SK-N-MC (cell line): ENCODE results near the gene ATP2B1.

Source experiments
- FOXP2 ChIP-seq: optimal IDR thresholded peaks from 2 replicates; pipeline ENCODE3; 2011; ENCODE audit warnings: mild to moderate bottlenecking, moderate library complexity; ENCODE audit not compliant: insufficient read depth; ENCODE audit errors: extremely low read length, control extremely low read depth
- POLR2AphosphoS5 ChIP-seq: IDR thresholded peaks from 2 replicates; pipeline ENCODE4 v1.6.1; 2012; ENCODE audit warnings: mild to moderate bottlenecking, low read depth, low read length, borderline replicate concordance

DNA sequence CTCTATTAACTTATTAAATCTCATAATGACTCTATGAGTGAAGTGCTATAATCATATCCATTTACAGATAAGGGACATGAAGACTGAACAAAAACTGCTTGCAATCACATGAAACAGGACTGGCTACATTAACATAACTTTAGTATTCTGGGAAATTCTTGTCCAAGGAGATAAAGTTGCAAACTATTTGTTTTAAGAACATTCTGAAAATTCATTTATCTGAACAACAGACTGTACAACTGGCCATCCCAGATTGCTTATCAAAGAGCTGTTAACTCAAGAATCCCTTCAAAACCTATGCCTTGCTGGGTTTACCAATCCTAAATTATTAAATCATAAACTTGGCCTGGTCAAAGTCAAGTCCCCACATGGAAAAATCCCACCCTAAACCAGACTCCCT, 143.6 kb downstream of the ATP2B1 start:
- TF ChIP-seq POLR2AphosphoS5 = no peak
- TF ChIP-seq FOXP2 = no peak
